Measurements from ENCODE around the gene GCSAM.

The GCSAM gene

DNA sequence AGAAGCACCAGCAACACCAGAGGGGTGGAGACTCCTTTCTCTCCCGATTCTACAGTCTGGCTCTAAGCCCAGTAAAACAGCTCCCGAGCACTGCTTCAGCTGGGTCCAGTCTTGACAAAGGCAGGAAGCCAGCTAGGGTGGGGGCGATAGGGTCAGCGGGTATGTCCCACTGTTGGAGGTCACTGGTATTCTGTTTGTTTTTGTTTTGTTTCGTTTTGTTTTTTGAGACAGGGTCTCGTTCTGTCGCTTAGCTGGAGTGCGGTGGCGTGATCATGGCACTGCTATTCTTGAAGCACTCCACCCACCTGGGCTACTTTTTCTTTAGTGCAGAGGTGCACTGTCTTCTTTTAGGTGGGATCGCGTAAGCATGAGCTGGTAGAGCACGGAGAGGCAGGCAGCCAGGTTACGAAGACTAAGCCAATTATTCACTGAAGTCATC lies 16.3 kb downstream of the GCSAM start:
- Histone ChIP-seq H3K4me3 (ENCODE audit: low read length) (no peak overlapping the region), H3K9ac (ENCODE audit: low read length) (no peak overlapping the region), H3K56ac (ENCODE audit: low read length) (no peak overlapping the region), H3K27me3 (ENCODE audit: insufficient read depth, low read length, poor library complexity) (no peaks in the 10 kb centered on the region), H2AK5ac (ENCODE audit: low read length) (no peak overlapping the region), H3K36me3 (ENCODE audit: control insufficient read depth, insufficient read depth, low read length) (peaks cover 1% of the 10 kb centered on the region), H3K4me1 (ENCODE audit: control insufficient read depth, low read depth, low read length) (peaks cover 3% of the 10 kb centered on the region), H4K8ac (ENCODE audit: low read depth, low read length) (no peak overlapping the region), H4K5ac (ENCODE audit: low read length) (no peak overlapping the region), H2BK120ac (ENCODE audit: low read depth, low read length) (no peak overlapping the region), H3K23ac (ENCODE audit: low read length) (no peak overlapping the region), H3K27ac (ENCODE audit: low read depth, low read length) (no peak overlapping the region), H3K4ac (ENCODE audit: low read depth, low read length) (no peak overlapping the region), H3K79me1 (ENCODE audit: low read length) (no peaks in the 10 kb centered on the region), H2BK5ac (ENCODE audit: low read length) (no peak overlapping the region), H3K18ac (ENCODE audit: low read length) (no peak overlapping the region), H3K79me2 (ENCODE audit: control insufficient read depth, insufficient read depth, low read length) (no peaks in the 10 kb centered on the region), H3K4me2 (ENCODE audit: low read length) (no peak overlapping the region), H2BK15ac (replicated peaks; ENCODE audit: low read depth) (no peak overlapping the region)
- no CpG with 5 or more reads among the region's 13 CpGs for WGBS (ENCODE audit: extremely low coverage, insufficient coverage, low lambda C conversion rate)
- DNase-seq, result no peak

DNA sequence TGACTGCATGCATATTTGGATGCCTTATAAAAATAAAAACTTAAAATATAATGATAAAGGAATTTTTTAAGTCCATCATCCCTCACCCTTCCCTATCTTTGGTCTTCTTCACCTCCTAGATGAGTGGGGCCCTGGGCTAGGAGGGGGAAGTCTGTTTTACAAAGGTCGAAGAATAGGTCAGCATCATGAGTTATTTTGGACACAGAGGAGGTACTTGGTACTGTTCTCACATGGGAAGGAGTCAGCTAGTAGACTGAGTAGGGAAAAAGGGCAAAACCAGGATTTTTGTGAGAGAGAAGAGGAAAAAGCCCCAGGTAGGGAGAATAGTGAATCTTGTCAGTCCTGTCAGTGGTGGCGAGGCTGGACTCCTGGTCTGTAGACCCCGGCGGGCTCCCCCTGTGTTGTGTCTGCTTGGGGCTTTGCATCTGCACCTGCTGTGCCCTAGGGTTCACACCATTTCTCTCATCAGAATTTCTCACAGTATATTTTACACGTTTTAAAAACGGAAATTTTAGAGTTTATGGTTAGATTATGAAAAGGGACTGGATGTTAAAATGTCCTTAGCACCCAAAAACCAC lies 17.2 kb downstream of the GCSAM start:
- Histone ChIP-seq H3K4me2 (ENCODE audit: low read length) (no peak overlapping the region), H2AK5ac (ENCODE audit: low read length) (no peak overlapping the region), H3K4me3 (ENCODE audit: low read length) (no peak overlapping the region), H2BK120ac (ENCODE audit: low read depth, low read length) (no peak overlapping the region), H3K79me1 (ENCODE audit: low read length) (no peaks in the 10 kb centered on the region), H3K36me3 (ENCODE audit: control insufficient read depth, insufficient read depth, low read length) (peaks cover 1% of the 10 kb centered on the region), H3K9ac (ENCODE audit: low read length) (no peak overlapping the region), H3K79me2 (ENCODE audit: control insufficient read depth, insufficient read depth, low read length) (no peaks in the 10 kb centered on the region), H4K8ac (ENCODE audit: low read depth, low read length) (no peak overlapping the region), H3K56ac (ENCODE audit: low read length) (no peak overlapping the region), H3K27ac (ENCODE audit: low read depth, low read length) (no peak overlapping the region), H3K18ac (ENCODE audit: low read length) (no peak overlapping the region), H2BK5ac (ENCODE audit: low read length) (no peak overlapping the region), H2BK15ac (replicated peaks; ENCODE audit: low read depth) (no peak overlapping the region), H3K4me1 (ENCODE audit: control insufficient read depth, low read depth, low read length) (peaks cover 3% of the 10 kb centered on the region), H3K27me3 (ENCODE audit: insufficient read depth, low read length, poor library complexity) (no peaks in the 10 kb centered on the region), H3K4ac (ENCODE audit: low read depth, low read length) (no peak overlapping the region), H4K5ac (ENCODE audit: low read length) (no peak overlapping the region), H3K23ac (ENCODE audit: low read length) (no peak overlapping the region)
- no CpG with 5 or more reads among the region's 6 CpGs for WGBS (ENCODE audit: extremely low coverage, insufficient coverage, low lambda C conversion rate)
- no peak for DNase-seq

DNA sequence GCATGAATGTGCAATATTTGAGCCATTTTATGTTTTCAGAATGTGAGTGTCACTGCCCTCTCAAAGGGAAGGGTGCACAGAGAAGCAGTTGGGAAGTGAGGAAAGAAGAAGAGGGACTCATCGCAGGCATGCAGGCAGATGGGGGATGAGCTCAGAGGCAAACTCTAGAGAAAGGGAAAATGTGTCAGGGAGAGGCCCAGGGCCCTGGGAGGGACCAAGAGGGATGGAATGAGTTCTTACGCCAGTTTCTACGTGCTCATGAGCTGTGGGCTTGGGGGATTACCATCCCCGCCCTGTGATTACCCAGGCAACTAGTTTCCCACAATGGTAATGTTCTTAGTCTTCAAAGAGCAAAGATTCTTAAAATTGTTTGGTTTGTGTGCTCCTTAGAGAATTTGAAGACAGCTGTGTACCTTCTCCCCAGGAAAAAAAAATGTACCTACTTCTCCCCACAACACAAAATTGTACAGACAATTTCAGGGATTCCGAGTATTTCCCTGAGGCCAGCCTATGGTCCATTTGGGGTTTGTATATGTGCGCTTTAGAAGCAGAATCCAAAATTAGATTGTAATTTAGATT lies 17.8 kb downstream of the GCSAM start:
- Histone ChIP-seq H2BK120ac (ENCODE audit: low read depth, low read length) (no peak overlapping the region), H3K4ac (ENCODE audit: low read depth, low read length) (no peak overlapping the region), H3K27me3 (ENCODE audit: insufficient read depth, low read length, poor library complexity) (no peaks in the 10 kb centered on the region), H3K36me3 (ENCODE audit: control insufficient read depth, insufficient read depth, low read length) (peaks cover 1% of the 10 kb centered on the region), H3K23ac (ENCODE audit: low read length) (no peak overlapping the region), H4K5ac (ENCODE audit: low read length) (no peak overlapping the region), H3K4me2 (ENCODE audit: low read length) (no peak overlapping the region), H3K9ac (ENCODE audit: low read length) (no peak overlapping the region), H2AK5ac (ENCODE audit: low read length) (no peak overlapping the region), H3K56ac (ENCODE audit: low read length) (no peak overlapping the region), H3K18ac (ENCODE audit: low read length) (no peak overlapping the region), H3K79me1 (ENCODE audit: low read length) (no peaks in the 10 kb centered on the region), H2BK5ac (ENCODE audit: low read length) (no peak overlapping the region), H3K4me3 (ENCODE audit: low read length) (no peak overlapping the region), H4K8ac (ENCODE audit: low read depth, low read length) (no peak overlapping the region), H3K79me2 (ENCODE audit: control insufficient read depth, insufficient read depth, low read length) (no peaks in the 10 kb centered on the region), H3K4me1 (ENCODE audit: control insufficient read depth, low read depth, low read length) (peaks cover 3% of the 10 kb centered on the region), H3K27ac (ENCODE audit: low read depth, low read length) (no peak overlapping the region), H2BK15ac (replicated peaks; ENCODE audit: low read depth) (no peak overlapping the region)
- DNase-seq, result no peak
- WGBS (ENCODE audit: extremely low coverage, insufficient coverage, low lambda C conversion rate), result no CpG with 5 or more reads among the region's 6 CpGs

DNA sequence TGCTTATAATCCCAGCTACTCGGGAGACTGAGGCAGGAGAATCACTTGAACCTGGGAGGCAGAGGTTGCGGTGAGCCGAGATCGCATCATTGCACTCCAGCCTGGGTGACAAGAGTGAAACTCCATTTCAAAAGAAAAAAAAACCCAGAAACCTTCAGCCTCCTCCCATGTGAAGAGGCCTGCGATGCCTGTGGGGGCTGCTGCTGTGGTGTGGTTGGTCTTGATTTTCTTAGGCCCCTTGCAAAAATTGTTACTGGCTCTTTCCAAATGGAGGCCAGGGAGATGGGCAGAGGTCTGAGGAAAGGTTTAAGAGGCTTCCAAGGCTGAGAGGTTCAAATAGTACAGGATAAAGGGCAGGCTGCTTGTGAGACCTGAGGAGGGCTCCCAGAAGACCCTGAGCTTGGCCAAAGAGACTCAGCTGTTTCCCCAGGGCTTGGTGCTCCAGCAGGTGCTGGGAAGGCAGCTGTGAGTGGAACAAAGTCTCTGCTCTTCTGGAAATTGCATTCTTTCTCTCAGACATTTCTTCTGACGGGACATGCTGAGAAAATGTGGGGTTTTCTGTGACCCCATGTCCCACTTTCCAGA lies 18.4 kb downstream of the GCSAM start:
- H3K4me3 ChIP-seq (ENCODE audit: low read length), result no peak overlapping the region
- H2BK120ac ChIP-seq (ENCODE audit: low read depth, low read length), result no peak overlapping the region
- H3K18ac ChIP-seq (ENCODE audit: low read length), result no peak overlapping the region
- H4K8ac ChIP-seq (ENCODE audit: low read depth, low read length), result no peak overlapping the region
- no peak overlapping the region for H2BK5ac ChIP-seq (ENCODE audit: low read length)
- H3K4me1 ChIP-seq (ENCODE audit: control insufficient read depth, low read depth, low read length), result no peaks in the 10 kb centered on the region
- H3K36me3 ChIP-seq (ENCODE audit: control insufficient read depth, insufficient read depth, low read length), result peaks cover 1% of the 10 kb centered on the region
- H4K5ac ChIP-seq (ENCODE audit: low read length), result no peak overlapping the region
- WGBS (ENCODE audit: extremely low coverage, insufficient coverage, low lambda C conversion rate), result no CpG with 5 or more reads among the region's 6 CpGs
- H3K4ac ChIP-seq (ENCODE audit: low read depth, low read length), result no peak overlapping the region
- no peak for DNase-seq
- H3K56ac ChIP-seq (ENCODE audit: low read length), result no peak overlapping the region
- H3K4me2 ChIP-seq (ENCODE audit: low read length), result no peak overlapping the region
- H3K79me2 ChIP-seq (ENCODE audit: control insufficient read depth, insufficient read depth, low read length), result no peaks in the 10 kb centered on the region
- H2BK15ac ChIP-seq (replicated peaks; ENCODE audit: low read depth), result no peak overlapping the region
- no peak overlapping the region for H2AK5ac ChIP-seq (ENCODE audit: low read length)
- no peaks in the 10 kb centered on the region for H3K79me1 ChIP-seq (ENCODE audit: low read length)
- no peak overlapping the region for H3K23ac ChIP-seq (ENCODE audit: low read length)
- no peak overlapping the region for H3K9ac ChIP-seq (ENCODE audit: low read length)
- no peak overlapping the region for H3K27ac ChIP-seq (ENCODE audit: low read depth, low read length)
- no peaks in the 10 kb centered on the region for H3K27me3 ChIP-seq (ENCODE audit: insufficient read depth, low read length, poor library complexity)

DNA sequence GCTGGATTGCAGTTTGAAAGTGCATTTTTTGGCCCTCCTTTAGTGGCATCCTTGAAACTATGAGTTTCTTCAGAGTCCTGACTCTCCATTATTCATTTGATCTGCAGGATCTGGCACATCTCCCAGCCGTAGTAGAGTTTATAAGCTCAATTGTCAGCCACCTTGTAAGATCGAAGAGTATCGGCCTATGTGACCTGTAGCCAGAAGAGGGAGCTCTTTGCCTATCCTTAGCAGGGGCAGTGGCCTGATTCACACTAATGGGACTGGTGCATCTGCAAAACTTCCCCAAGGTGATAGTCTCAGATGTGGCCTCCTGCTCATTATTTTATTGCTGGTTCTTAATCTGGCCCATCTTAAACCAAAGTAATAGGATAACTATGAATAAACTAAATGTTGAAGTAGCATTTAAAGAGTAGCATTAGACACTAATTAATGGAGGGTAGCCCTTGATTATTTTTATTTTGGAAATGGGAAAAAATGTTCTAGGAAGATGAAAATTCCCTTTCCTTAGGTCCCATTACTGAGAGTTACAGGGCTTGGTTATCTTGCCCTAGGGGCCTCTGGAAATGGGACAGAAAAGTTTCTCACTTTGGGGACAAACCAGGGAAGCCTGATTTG lies 21.2 kb downstream of the GCSAM start:
- Histone ChIP-seq H4K5ac (ENCODE audit: low read length) (no peak overlapping the region), H3K79me1 (ENCODE audit: low read length) (no peaks in the 10 kb centered on the region)
- no CpG with 5 or more reads among the region's 3 CpGs for WGBS (ENCODE audit: extremely low coverage, insufficient coverage, low lambda C conversion rate)

More for the DNA sequence above, 21.2 kb downstream of the GCSAM start:
- no peak overlapping the region for H3K23ac ChIP-seq (ENCODE audit: low read length)
- H2BK5ac ChIP-seq (ENCODE audit: low read length), result no peak overlapping the region
- no peak overlapping the region for H3K56ac ChIP-seq (ENCODE audit: low read length)
- no peak overlapping the region for H3K18ac ChIP-seq (ENCODE audit: low read length)
- no peak overlapping the region for H3K4me2 ChIP-seq (ENCODE audit: low read length)
- no peak overlapping the region for H3K4me3 ChIP-seq (ENCODE audit: low read length)
- H3K36me3 ChIP-seq (ENCODE audit: control insufficient read depth, insufficient read depth, low read length), result peaks cover under 1% of the 10 kb centered on the region
- H2AK5ac ChIP-seq (ENCODE audit: low read length), result no peak overlapping the region
- DNase-seq, result peak; percentile 83
- no peaks in the 10 kb centered on the region for H3K27me3 ChIP-seq (ENCODE audit: insufficient read depth, low read length, poor library complexity)
- H3K79me2 ChIP-seq (ENCODE audit: control insufficient read depth, insufficient read depth, low read length), result no peaks in the 10 kb centered on the region
- H2BK120ac ChIP-seq (ENCODE audit: low read depth, low read length), result no peak overlapping the region
- no peak overlapping the region for H4K8ac ChIP-seq (ENCODE audit: low read depth, low read length)
- no peak overlapping the region for H3K27ac ChIP-seq (ENCODE audit: low read depth, low read length)
- no peak overlapping the region for H3K4ac ChIP-seq (ENCODE audit: low read depth, low read length)
- H3K4me1 ChIP-seq (ENCODE audit: control insufficient read depth, low read depth, low read length), result no peaks in the 10 kb centered on the region
- no peak overlapping the region for H2BK15ac ChIP-seq (replicated peaks; ENCODE audit: low read depth)
- H3K9ac ChIP-seq (ENCODE audit: low read length), result no peak overlapping the region

All from mesendoderm (in vitro differentiated cells).